HG02852 (cell line): ENCODE data around the gene PIGBOS1.
"Not testable (repeated sequence)": the region's sequence is repeated elsewhere in the genome, so short reads cannot be mapped to it uniquely, and the experiment has no call there.

Experiments used
- ATAC-seq: cut with Tn5 transposase; IDR thresholded peaks from one replicate; pipeline ENCODE4 v1.9.1; 2021; ENCODE audit warnings: mild to moderate bottlenecking, moderate library complexity; ENCODE audit not compliant: unreplicated experiment

PIGBOS1 gene

GRCh38 chr15:55318588-55319494 lies at the start of gene PIGBOS1, which contains the start of gene PIGB:
Gene PIGBOS1 (minus strand): TSS chr15:55319123. CDS start chr15:55317792, 1,331 bp downstream.
Gene PIGB (plus strand): TSS chr15:55319222. CDS start chr15:55319251, 29 bp downstream.
- peak; percentile 94 for ATAC-seq

- no peak for ATAC-seq
Observed at GRCh38 chr15:55366981-55367380, 48.1 kb upstream of the PIGBOS1 start.

- ATAC-seq: no peak
Observed at GRCh38 chr15:55362641-55363040, 43.7 kb upstream of the PIGBOS1 start.

DNA sequence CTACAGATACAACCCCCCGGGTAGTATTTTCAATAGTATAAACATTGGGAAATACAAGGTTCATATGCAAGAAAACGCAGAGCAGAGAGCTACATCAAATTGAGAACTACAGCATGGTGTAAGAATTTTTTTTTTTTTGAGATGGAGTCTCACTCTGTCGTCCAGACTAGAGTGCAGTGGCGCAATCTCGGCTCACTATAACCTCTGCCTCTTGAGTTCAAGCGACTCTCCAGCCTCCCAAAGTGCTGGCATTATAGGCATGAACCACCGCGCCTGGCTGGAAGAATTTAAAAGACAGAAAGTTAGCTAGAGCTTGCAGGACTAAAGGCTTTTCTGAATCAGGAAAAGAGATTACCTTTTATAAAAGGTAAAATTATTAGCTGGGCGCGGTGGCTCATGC lies 42.1 kb upstream of the PIGBOS1 start:
- no peak for ATAC-seq

- ATAC-seq: no peak
Observed at GRCh38 chr15:55360256-55360655, 41.3 kb upstream of the PIGBOS1 start.

DNA sequence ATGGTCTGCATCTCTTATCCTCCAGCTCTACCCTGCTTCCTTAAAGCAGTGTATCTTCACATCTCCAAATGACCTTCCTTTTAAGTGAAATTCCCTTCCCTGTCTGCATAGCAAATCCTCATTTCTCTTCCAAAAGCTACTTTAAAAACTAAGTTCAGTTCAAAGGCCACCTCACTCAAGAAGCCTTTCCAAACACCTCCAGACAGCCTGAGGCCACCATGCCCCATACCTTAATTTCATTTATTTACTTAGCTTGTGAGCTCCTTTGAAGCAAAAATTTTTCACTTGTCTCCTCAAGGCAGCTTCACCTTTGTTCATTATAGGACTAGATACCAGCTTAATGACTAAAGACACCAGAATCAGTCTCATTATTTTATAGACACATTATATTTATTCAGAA lies 39.5 kb upstream of the PIGBOS1 start:
- no peak for ATAC-seq

- no peak for ATAC-seq
Observed at GRCh38 chr15:55357774-55358173, 38.9 kb upstream of the PIGBOS1 start.

GRCh38 chr15:55356985-55357585 lies 38.2 kb upstream of the PIGBOS1 start:
- ATAC-seq: no peak

DNA sequence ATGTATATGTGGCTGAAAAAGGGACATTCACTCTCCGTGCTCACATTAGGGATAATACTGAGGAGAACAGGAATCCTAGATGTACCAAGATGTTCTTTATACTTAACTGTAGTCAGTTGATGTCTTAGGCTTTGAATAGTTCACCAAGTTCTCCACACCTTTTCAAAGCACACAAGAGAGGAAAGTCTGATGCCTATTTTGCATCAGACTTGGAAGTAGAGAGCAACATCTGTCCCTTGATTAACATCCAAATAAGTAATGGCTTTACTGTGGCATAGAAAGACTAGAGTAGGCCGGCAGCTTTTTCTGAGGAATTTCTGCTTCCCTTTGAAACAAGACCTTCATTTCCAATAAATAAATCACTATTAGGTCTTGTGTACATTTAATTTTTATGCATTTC lies 34.1 kb upstream of the PIGBOS1 start:
- no peak for ATAC-seq

DNA sequence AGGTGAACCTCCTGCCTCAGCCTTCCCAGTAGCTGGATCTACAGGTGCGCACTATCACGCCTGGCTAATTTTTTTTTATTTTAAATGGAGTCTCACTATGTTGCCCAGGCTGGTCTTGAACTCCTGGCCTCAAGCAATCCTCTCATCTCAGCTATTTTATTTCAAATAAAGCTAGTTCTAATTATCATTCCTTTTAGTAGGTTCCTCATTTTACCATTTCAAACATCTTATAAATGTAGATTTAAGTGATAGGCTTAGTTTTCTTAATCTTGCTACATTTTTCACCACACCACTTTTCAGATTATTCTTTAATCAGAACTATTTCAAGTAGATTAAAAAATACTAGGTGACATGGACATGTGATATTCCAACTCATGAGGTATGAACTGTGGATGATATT lies 30.4 kb upstream of the PIGBOS1 start:
- ATAC-seq: no peak

GRCh38 chr15:55348281-55348778 lies 29.4 kb upstream of the PIGBOS1 start:
- ATAC-seq: no peak

DNA sequence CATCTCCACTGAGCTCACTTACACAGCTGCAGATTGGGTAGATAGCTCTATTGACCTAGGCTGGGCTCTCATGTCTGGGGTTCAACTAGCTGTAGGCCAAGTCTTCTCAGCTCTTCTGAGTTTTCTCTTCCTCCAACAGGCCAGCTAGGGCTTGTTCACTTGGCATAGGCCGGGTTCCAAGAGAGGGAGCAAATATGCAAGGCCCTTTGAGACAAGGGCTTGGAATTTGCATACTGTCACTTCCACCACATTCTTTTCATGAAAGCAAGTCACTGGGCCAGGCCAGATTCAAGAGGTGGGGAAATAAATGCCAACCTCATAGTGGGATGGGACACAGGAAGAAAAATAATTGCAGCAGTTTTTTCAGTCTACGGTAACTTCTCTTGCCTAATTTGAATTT lies 25.3 kb upstream of the PIGBOS1 start:
- ATAC-seq: no peak

DNA sequence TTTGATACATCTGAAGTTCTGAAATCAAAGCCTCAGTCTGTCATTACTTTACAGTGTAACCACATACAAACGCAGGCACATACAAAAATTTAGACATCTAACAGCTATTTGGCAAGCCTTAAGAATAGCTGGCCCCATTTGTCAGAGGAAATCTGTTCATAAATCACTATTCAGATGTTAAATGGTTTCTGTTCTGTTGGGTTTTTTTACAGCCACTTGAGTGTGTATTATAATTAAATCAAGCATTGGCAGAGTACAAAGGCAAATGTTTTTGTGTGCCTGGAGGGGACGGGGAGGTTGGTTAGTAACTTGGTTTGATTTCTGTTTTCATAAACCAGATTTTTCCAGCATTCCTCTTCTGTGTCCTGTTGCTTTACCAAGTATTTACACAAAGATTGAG lies 24.2 kb upstream of the PIGBOS1 start:
- ATAC-seq: no peak

- ATAC-seq: no peak
Observed at GRCh38 chr15:55337160-55337559, 18.2 kb upstream of the PIGBOS1 start.

DNA sequence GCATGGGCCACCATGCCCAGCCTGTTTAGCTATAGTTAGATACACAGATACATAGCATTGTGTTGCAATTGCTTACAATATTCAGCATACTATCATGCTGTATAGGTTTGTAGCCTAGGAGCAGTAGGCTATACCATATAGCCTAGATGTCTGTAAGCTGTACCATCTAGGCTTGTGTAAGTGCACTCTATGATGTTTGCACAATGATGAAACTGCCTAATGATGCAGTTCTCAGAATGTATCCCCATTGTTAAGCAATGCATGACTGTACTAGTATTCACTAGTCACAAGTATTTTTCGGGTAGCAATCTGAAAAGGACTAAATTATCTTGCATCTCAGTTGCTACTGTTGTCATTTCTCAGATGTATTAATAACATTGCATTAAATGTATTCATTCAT lies 16.1 kb upstream of the PIGBOS1 start:
- ATAC-seq: no peak

- no peak for ATAC-seq
Observed at GRCh38 chr15:55334371-55334770, 15.4 kb upstream of the PIGBOS1 start.

DNA sequence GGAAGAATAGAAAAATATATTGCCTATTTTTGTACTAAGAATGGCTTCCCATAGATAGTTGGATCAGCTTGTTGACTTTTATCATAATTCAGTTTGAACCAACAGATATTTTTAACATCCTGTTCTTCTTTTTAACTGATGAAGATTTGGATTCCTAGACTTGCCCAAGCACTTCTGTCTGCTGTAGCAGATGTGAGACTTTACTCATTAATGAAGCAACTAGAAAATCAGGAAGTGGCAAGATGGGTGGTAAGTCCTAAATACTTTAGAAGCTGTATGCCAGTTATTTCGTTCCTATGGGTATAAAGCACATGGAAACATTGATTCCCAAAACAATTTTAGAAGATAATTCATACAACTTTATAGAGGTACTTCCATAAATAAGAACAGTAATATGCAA lies 8.5 kb upstream of the PIGBOS1 start:
- no peak for ATAC-seq

GRCh38 chr15:55322467-55322866 lies 3.5 kb upstream of the PIGBOS1 start:
- no peak for ATAC-seq

- no peak for ATAC-seq
Observed at GRCh38 chr15:55320963-55321362, 2.0 kb upstream of the PIGBOS1 start.

DNA sequence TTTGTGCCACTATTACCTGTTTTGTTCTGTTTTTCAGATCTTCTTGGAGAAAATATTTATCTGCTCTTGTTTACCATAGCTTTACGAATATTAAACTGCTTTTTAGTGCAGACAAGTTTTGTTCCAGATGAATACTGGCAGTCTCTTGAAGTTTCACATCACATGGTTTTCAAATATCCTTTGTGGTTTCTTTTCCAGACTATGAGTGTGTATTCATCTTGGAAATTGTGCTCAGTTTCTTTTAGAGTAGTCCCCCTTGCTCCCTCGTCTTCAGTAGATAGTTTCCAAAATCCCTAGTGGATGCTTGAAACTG lies 1.3 kb upstream of the PIGBOS1 start:
- ATAC-seq: no peak

- no peak for ATAC-seq
Observed at GRCh38 chr15:55319537-55320237, 764 bp upstream of the PIGBOS1 start.

DNA sequence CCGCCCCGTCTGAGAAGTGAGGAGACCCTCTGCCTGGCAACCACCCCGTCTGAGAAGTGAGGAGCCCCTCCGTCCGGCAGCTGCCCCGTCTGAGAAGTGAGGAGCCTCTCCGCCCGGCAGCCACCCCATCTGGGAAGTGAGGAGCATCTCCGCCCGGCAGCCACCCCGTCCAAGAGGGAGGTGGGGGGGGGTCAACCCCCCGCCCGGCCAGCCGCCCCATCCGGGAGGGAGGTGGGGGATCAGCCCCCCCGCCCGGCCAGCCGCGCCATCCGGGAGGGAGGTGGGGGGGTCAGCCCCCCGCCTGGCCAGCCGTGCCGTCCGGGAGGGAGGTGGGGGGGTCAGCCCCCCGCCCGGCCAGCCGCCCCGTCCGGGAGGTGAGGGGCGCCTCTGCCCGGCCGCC lies 16.1 kb downstream of the PIGBOS1 start:
- not testable (repeated sequence) for ATAC-seq
